ENCODE measurements around the gene ANO7.
A peak's percentile ranks its signal among the peaks of the same experiment; 100 is the strongest.

The ANO7 gene

GRCh38 chr2:241257419-241258032, 69.0 kb downstream of the ANO7 start:
- H3K4me2 ChIP-seq (ENCODE audit: low read length): no peak overlapping the region
- no peaks in the 10 kb centered on the region for H3K4me1 ChIP-seq
- H3K36me3 ChIP-seq (ENCODE audit: control insufficient read depth, insufficient read depth, low read length): no peaks in the 10 kb centered on the region
- no peak overlapping the region for H3K4me3 ChIP-seq (ENCODE audit: low read depth, low read length)
- H3K79me2 ChIP-seq: peaks cover 15% of the 10 kb centered on the region
- no peaks in the 10 kb centered on the region for H3K27me3 ChIP-seq (ENCODE audit: control insufficient read depth, insufficient read depth, low read length)
- no peak overlapping the region for H3K9ac ChIP-seq
- H3K27ac ChIP-seq: no peak overlapping the region
- no peaks in the 10 kb centered on the region for H3K9me3 ChIP-seq (ENCODE audit: control insufficient read depth, low read length)
- no peak overlapping the region for H2AFZ ChIP-seq
- TF ChIP-seq, protein P1, sequence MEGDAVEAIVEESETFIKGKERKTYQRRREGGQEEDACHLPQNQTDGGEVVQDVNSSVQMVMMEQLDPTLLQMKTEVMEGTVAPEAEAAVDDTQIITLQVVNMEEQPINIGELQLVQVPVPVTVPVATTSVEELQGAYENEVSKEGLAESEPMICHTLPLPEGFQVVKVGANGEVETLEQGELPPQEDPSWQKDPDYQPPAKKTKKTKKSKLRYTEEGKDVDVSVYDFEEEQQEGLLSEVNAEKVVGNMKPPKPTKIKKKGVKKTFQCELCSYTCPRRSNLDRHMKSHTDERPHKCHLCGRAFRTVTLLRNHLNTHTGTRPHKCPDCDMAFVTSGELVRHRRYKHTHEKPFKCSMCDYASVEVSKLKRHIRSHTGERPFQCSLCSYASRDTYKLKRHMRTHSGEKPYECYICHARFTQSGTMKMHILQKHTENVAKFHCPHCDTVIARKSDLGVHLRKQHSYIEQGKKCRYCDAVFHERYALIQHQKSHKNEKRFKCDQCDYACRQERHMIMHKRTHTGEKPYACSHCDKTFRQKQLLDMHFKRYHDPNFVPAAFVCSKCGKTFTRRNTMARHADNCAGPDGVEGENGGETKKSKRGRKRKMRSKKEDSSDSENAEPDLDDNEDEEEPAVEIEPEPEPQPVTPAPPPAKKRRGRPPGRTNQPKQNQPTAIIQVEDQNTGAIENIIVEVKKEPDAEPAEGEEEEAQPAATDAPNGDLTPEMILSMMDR (IDR thresholded peaks at IDR 0.05): peak; percentile 15

GRCh38 chr2:241258505-241259280, 70.2 kb downstream of the ANO7 start:
- Histone ChIP-seq H3K27me3 (ENCODE audit: control insufficient read depth, insufficient read depth, low read length) (no peaks in the 10 kb centered on the region), H3K27ac (no peak overlapping the region), H3K9me3 (ENCODE audit: control insufficient read depth, low read length) (no peaks in the 10 kb centered on the region), H3K4me1 (no peaks in the 10 kb centered on the region), H2AFZ (no peak overlapping the region), H3K4me3 (ENCODE audit: low read depth, low read length) (no peak overlapping the region), H3K79me2 (peaks cover 14% of the 10 kb centered on the region), H3K9ac (no peak overlapping the region), H3K36me3 (ENCODE audit: control insufficient read depth, insufficient read depth, low read length) (no peaks in the 10 kb centered on the region), H3K4me2 (ENCODE audit: low read length) (no peak overlapping the region)
- TF ChIP-seq, protein P1 (IDR thresholded peaks at IDR 0.05): no peak

- Histone ChIP-seq H3K4me2 (ENCODE audit: low read length) (no peak overlapping the region), H3K27me3 (ENCODE audit: control insufficient read depth, insufficient read depth, low read length) (no peaks in the 10 kb centered on the region), H2AFZ (no peak overlapping the region), H3K9me3 (ENCODE audit: control insufficient read depth, low read length) (no peaks in the 10 kb centered on the region), H3K4me3 (ENCODE audit: low read depth, low read length) (no peak overlapping the region), H3K27ac (no peak overlapping the region), H3K4me1 (no peaks in the 10 kb centered on the region), H3K79me2 (peaks cover 18% of the 10 kb centered on the region), H3K9ac (no peak overlapping the region), H3K36me3 (ENCODE audit: control insufficient read depth, insufficient read depth, low read length) (no peaks in the 10 kb centered on the region)
- TF ChIP-seq, protein P1 (IDR thresholded peaks at IDR 0.05): no peak
Measured at GRCh38 chr2:241260911-241261310, 72.4 kb downstream of the ANO7 start.

- no peak overlapping the region for H3K4me3 ChIP-seq (ENCODE audit: low read depth, low read length)
- no peak overlapping the region for H3K27ac ChIP-seq
- no peaks in the 10 kb centered on the region for H3K27me3 ChIP-seq (ENCODE audit: control insufficient read depth, insufficient read depth, low read length)
- no peaks in the 10 kb centered on the region for H3K4me1 ChIP-seq
- TF ChIP-seq, protein P1 (IDR thresholded peaks at IDR 0.05): no peak
- no peak overlapping the region for H3K4me2 ChIP-seq (ENCODE audit: low read length)
- no peaks in the 10 kb centered on the region for H3K9me3 ChIP-seq (ENCODE audit: control insufficient read depth, low read length)
- H3K36me3 ChIP-seq (ENCODE audit: control insufficient read depth, insufficient read depth, low read length): no peaks in the 10 kb centered on the region
- H3K9ac ChIP-seq: no peak overlapping the region
- H2AFZ ChIP-seq: no peak overlapping the region
- peaks cover 18% of the 10 kb centered on the region for H3K79me2 ChIP-seq
Measured at GRCh38 chr2:241261628-241262027, 73.2 kb downstream of the ANO7 start.

All from parathyroid adenoma (tissue), 2 donors.